Ammon's horn (tissue), 1 donor: ENCODE results near the gene TLR9.
A peak's percentile ranks its signal among the peaks of the same experiment; 100 is the strongest.
"Not testable (repeated sequence)": the region's sequence is repeated elsewhere in the genome, so short reads cannot be mapped to it uniquely, and the experiment has no call there.

Experiments
- DNase-seq: peaks from one replicate; pipeline ENCODE4 v3.0.0-alpha.2; 2016; ENCODE audit warnings: low spot score

The TLR9 gene, protein sequence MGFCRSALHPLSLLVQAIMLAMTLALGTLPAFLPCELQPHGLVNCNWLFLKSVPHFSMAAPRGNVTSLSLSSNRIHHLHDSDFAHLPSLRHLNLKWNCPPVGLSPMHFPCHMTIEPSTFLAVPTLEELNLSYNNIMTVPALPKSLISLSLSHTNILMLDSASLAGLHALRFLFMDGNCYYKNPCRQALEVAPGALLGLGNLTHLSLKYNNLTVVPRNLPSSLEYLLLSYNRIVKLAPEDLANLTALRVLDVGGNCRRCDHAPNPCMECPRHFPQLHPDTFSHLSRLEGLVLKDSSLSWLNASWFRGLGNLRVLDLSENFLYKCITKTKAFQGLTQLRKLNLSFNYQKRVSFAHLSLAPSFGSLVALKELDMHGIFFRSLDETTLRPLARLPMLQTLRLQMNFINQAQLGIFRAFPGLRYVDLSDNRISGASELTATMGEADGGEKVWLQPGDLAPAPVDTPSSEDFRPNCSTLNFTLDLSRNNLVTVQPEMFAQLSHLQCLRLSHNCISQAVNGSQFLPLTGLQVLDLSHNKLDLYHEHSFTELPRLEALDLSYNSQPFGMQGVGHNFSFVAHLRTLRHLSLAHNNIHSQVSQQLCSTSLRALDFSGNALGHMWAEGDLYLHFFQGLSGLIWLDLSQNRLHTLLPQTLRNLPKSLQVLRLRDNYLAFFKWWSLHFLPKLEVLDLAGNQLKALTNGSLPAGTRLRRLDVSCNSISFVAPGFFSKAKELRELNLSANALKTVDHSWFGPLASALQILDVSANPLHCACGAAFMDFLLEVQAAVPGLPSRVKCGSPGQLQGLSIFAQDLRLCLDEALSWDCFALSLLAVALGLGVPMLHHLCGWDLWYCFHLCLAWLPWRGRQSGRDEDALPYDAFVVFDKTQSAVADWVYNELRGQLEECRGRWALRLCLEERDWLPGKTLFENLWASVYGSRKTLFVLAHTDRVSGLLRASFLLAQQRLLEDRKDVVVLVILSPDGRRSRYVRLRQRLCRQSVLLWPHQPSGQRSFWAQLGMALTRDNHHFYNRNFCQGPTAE

DNA sequence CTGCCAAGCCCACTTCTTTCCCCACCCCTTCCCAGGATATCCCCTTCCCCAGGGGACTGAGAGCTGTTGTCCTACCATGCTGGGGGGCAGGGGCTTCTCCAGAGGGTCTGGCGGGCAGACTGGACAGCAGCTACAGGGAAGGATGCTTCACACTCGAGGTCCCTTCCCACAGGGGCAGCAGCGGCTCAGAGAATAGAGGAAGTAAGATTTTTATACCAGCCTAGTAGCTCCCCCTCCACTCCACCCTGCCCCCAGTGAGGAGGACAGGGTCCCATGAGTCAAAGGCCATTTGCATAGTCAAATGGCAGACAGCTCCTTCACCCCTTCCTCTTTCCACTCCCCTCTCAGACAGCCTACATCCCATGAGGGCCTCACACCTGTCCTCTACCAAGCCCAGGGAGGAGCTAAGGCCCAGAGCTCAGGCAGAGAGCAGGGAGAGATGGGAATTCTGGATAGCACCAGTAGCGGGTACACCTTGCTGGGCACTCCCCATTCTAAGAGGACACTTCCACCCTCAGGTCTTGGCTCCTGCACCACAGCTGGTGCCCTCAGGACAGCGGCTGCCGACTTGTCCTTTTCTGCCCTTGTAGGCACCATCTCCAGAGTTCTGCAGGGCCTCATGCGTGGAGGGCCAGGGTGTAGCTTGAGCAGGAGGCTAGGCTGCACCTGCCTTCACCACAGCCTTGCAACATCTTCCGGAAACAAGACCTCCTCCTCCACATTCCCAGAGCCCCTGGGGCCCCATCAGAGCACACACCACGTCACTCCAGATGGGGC, at the start of gene TLR9:
TSS of gene TLR9 (minus strand) at position 194 of the 777 bp plus-strand sequence. CDS start at position 78, 116 bp downstream.
- DNase-seq: no peak

DNA sequence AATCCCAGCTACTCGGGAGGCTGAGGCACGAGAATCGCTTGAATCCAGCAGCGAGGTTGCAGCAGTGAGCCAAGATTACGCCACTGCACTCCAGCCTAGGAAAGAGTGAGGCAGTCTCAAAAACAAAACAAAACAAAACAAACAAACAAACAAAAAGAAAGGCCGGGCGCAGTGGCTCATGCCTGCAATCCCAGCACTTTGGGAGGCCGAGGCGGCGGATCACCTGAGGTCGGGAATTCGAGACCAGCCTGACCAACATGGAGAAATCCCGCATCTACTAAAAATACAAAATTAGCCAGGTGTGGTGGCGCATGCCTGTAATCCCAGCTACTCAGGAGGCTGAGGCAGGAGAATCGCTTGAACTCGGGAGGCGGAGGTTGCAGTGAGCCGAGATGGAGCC, 49.3 kb upstream of the TLR9 start:
- not testable (repeated sequence) for DNase-seq

DNA sequence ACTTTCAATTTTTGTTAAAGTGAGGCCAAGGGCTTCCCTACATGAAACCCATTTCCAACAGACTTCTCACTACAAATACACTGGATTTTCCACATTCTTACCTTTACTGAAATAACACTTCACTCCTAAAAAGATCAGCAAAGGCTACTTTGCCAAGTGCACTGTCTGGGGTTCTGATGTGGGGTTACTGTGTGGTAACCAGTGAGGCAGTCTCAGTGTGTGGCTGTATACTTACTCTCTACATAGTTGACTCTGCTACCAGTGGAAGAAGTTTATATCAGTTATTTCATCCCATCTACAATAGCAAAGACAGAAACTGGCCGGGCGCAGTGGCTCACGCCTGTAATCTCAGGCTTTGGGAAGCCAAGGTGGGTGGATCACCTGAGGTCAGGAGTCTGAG, 47.4 kb upstream of the TLR9 start:
- no peak for DNase-seq

DNA sequence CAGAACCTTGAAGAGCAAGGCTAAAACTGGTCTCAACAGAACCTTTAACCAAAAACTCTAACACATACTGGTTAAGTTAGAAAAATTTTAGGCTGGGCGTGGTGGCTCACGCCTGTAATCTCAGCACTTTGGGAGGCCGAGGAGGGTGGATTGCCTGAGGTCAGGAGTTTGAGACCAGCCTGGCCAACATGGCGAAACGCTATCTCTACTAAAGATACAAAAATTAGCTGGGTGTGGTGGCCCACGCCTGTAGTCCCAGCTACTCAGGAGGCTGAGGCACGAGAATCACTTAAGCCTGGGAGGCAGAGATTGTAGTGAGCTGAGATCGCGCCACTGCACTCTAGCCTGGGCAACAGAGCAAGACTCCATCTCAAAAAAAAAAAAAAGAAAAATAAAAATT, 46.7 kb upstream of the TLR9 start:
- not testable (repeated sequence) for DNase-seq

DNA sequence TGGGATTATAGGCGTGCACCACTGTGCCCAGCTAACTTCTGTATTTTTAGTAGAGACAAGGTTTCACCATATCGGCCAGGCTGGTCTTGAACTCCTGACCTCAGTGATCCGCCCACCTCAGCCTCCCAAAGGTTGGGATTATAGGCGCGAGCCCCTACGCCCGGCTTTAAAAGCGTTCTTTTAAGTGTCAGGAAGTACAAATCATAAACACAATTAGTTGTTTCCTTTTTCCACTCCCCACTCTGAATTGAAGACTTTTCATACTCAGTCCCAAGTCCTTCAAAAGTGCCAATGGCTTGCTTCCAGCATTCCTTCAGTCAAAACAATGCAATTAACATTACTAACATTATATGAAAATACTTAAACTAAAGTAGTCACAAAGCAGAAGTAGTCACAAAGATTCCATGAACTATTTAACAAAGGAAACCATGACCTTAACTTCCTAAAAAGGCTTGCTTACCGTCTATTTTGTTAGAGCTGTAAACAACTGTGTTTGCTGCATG, 44.9 kb upstream of the TLR9 start:
- no peak for DNase-seq

DNA sequence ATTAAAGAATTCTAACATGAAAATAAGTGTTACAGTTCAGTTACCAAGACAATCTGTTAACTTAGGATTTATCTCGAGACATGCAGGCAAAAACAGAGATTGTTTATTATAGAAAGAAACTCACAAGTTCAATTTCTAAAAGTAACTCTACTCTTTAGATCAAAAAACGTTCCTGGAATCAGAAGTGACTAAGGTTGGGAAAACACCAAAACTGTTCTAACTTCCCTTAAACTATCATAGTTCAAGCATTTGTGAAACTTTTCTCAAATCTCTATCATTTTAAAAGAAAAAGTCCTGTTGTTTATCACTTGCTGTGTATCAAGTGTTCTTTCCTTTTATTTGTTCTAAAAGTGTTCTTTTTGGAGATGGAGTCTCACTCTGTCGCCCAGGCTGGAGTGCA, 44.3 kb upstream of the TLR9 start:
- no peak for DNase-seq

DNA sequence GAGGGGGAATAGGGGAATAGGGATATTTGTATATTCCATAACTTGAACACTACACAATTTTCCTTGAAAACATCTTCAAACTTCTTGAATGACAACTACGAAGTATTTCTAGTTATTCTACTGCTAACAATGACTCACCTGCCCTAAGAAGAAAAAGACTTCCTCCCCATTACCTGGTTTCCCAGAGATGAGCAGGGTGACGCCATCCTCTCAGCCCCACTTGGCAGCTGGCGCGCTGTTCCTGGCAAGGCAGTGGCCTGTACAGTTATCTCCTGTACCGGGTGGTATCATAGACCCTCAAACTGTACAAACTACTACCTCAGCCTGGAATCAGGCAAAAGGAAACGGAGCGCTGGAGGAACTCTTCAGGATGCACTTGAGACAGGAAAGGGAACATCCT, 42.6 kb upstream of the TLR9 start:
- no peak for DNase-seq

DNA sequence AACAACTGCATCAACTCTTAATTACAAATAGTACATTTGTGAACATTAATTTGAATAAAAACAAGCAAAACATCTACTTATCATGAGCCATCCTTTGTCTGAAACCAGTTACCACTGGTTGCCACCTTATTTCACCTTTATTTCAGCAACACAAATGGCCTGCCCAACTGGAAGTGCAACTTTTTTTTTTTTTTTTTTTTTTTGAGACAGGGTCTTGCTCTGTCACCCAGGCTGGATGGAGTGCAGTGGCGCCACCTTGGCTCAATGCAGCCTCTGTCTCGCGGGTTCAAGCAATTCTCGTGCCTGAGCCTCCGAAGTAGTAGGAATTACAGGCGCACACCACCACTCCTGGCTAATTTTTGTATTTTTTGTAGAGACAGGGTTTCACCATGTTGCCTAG, 39.9 kb upstream of the TLR9 start:
- no peak for DNase-seq

DNA sequence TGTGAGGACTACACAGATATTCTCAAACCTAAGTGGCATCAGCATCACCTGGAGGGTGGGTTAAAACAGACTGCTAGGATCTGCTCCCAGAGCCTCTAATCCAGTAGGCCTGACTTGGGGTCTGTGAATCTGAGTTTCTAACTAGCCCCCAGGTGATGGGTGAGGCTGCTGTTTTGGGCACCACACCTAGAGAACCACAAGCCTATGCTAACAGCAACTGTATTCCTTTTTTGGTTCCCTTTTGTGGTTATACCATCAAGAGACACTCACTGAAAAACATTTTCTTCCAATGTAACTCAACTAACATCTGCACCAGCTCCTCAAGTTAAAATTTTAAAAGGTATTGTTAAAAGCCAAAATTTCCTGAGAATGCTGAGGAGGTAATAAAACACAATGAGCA, 37.0 kb upstream of the TLR9 start:
- no peak for DNase-seq

DNA sequence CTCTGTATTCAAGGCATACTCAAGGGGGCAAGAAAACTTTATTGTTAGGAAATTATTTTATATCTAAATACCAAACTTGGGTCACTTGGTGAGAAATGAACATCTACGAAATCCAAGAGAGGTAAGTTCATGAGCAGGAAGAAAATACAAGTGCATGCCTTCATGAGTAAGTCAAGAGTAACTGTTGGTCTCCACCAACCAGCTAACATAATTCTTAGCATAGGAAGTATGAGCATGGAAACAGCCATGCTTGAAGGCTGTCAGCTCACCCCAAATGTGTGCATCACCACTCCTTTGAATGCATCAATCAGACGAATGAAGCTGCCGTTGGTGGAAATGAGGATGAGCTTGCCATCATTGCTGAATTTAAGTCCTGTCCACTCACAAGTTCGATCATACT, 34.0 kb upstream of the TLR9 start:
- no peak for DNase-seq

DNA sequence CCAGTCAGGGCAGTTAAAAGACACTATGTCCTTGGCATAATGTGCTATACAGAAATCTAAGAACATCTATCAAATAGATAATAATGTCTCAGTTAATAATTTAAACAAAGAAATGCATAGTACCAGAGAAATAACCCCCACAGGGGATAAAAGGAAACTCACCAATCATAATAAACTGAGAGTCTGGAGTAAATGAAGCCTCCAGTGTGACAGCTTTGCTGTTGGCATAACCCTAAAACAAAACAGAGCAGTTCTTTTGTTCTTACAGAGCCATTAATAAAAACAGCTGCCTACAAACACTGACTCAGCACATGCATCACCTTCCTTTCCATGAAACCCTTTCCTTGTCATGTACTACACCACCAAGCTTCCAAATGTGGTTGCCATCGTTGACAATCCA, 33.6 kb upstream of the TLR9 start:
- DNase-seq: no peak

DNA sequence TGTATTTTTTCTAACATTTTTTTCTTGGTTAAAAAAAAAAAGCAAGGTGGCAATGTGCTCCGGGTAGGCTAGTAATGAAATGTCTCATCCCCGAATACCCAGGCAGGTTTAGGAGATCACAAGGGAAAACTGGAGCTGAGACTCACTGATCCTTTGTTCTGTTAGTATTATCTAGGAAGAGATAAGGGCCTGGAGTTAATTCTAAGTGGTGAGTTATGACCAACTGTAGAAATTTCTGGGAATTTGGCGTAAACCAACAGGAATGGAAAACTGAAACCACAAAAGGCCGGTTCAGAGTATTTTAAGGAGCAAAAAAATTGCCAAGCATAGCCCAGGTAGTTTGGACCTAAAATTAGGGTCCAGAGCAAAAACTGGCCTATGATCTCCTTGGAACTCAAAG, 32.5 kb upstream of the TLR9 start:
- DNase-seq: no peak

DNA sequence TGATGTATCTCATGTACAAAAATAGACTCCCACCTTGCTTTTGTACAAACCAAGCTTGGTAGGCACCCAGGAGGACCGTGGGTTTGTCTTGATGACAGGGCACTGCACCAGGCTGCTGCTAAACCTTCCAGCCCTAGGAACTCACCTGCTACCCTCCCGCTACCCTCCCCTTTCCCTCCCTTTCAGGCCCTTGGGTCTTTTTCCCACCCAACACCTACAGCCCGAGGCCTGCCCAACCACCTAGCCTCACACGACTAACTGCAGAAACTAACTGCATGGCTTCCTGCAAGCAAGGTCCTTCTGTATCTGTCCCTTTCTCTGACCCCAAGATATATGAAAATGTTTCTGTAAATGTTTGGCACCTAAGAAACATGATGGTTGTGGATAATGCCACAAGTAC, 31.2 kb upstream of the TLR9 start:
- no peak for DNase-seq

DNA sequence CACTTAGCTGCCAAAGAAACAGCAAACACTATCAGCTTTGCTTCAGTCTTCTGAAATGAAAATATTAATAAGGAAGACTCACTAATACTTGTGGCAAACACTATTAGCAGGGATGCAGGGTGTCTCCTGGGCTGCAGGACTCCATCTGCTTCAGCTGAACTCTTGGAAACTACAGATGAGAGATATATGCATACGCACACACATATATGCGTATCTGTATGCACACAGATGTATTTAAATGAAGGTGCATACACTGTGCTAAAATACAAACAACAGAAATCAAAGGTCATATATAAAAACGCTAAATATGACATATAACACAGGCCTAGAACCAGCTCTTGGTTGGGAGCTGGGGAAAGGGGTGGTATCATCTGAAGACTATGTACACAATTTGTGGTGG, 30.7 kb upstream of the TLR9 start:
- no peak for DNase-seq

DNA sequence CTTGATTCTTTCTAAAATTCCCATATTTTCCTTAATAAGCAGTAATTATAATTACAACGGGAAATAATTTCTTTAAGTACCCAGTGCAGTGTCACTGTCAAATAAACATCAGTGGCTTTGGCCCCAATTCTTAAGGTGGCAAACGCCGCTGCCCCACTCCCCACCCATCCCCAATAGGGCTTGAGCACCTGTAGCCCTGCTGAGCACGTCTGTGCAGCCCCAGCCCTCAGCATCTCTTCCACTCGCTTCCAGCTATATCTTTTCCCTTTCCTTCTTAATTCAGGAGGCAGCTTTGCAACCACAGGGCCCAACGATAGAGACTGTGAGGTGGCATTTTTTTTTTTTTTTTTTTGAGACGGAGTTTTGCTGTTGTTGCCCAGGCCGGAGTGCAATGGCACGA, 29.2 kb upstream of the TLR9 start:
- no peak for DNase-seq

DNA sequence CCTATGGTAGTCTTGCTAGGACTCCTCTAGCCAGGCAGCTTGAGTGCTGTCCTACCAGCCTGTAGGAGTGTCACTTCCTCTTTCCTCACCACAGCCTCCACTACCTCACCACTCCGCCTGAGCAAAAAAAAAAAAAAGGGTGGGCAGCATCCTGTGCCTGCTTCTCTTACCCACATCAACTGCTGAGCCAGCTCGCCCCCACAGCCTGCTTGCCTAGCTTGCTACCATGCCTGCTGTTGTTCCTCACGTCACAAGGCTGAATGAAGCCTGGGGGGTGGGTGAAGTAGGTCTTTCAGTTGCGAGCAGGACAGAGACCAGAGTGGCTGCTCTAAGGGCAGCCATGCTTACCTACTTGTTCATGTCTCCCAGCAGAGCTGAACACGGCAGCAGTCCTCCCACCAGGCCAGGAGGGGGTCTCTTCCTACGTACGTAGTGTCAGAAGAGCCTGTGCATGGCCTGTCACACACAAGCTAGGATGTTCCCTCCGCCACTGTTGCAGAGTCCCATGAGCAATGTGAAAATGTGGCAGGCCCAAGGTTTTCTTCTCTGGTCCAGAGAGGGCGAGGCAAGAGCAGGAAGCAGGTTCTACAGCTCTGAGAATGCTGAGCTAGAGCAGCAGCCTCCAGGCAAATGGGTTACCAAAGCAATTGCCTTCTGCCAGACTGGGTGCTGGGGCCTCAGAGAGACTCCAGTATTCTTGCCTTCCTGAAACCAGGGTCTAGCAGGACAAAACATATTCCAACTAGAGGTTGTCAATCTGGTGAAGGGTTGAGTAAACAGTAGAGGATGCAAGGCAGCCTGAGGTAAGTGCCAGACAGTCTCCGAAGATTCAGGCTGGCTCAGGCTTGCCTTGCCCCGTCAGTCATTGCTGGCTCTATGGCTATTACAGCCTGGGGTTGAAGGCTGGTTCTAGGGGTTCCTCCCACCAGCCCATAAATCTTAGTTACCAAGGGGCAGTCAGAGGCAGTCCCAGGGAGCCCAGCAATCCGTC, 28.2 kb upstream of the TLR9 start:
- peak; percentile 92 for DNase-seq

DNA sequence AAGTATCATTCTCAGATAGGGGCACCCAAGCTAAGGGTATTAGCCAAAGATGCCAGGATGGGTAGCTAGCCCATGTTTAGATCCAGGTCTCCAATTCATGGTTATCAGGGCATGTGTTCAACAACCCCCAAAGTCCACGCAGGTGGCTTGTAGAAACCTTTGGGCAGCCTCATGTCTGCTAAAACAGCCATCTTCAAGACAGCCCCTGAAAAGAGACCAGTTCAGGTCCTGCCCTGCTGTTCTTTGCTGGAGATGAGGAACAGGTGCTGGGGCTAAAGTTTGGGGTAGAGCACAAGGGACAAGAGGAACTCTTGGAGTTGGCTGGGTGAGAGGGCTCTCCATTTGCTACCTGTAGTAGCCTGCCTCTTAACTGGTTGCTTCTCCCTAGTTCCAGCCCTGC, 24.7 kb upstream of the TLR9 start:
- no peak for DNase-seq

DNA sequence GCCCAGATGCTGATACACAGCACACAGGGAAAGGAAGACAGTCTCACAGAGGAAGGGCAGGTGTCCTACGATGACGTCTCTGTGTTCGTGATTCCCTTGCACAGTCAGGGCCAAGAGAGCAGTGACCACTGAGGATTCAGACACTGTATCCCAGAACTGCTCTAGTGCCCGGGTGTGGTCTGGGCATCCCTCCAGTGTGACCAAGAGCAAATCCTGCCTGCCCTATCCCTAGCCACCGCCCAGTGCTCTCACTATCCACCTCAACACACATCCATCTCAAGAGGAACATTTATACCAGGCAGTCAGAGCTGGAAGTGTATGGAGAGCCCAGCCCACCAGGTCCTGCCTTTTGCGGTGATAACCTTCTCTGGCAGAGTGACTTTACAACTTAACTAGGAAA, 24.2 kb upstream of the TLR9 start:
- DNase-seq: no peak

DNA sequence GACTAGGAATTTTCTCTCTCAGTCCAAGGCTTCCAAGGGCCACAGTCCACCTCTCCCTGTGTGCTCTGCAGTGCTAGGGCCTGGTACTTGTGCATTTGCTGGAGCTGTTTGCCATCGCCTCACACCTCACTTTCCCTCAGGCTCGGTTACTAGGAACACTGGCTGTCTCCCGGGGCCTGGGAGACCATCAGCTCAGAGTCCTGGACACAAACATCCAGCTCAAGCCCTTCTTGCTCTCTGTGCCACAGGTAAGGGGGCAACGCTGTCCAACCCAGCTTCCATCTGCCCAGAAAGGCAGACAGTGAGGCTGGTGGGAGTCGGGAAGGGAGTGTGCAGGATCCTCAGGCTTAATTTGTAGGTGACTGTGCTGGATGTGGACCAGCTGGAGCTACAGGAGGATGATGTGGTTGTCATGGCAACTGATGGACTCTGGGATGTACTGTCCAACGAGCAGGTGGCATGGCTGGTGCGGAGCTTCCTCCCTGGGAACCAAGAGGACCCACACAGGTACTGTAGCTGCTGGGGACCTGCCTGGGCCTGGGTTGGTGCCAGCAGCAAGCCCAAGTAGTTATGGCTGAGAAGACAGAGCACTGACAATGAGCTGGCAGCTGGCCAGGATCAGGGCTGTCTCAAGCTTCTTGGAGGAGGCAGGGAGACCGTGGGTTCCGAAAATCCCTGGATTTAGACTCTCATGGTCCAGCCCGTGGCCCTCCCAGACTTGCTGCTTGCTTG, 23.5 kb upstream of the TLR9 start:
- DNase-seq: peak; percentile 50

DNA sequence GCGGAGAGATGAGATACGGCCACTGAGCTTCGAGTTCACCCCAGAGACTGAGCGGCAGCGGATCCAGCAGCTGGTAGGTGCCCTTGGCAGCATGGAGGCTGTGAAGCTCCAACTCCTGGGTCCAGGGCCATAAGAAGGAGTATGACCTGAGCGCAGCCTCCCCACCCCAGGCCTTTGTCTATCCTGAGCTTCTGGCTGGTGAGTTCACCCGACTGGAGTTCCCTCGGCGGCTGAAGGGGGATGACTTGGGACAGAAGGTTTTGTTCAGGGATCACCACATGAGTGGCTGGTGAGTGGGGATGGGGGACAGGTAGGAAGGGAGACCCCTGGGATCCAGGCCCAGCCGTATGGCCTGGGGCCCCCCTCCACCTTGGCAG, 22.7 kb upstream of the TLR9 start:
- no peak for DNase-seq
